B cell (primary cell): ENCODE results near the gene SSC5D. TPM values are rescaled to one million over a fixed set of nuclear protein-coding genes. Genes with fewer than 3 reads are reported as not detected.

Experiments used
- ATAC-seq: fragments of 200-7000 bp; cut with Tn5 transposase; one replicate; pipeline ENCODE4 v1.10.0; 2021; ENCODE audit warnings: low read depth, mild to moderate bottlenecking, moderate number of reproducible peaks, moderate library complexity
- CTCF ChIA-PET: fragments of 350-600 bp; sonication (Branson Sonifier 250); formaldehyde crosslinking; loops from one replicate; lab custom pipeline; 2021; ENCODE audit warnings: antibody characterized with exemption, inconsistent platforms; lab: Charles Lee
- POLR2A ChIA-PET: fragments of 350-600 bp; sonication (Branson Sonifier 250); formaldehyde crosslinking; loops from one replicate; lab custom pipeline; 2021; ENCODE audit warnings: antibody characterized with exemption; lab: Charles Lee
- DNase-seq: peaks from one replicate; pipeline ENCODE4 v3.0.0; 2013
- H2AFZ ChIP-seq: 2 replicates; pipeline ENCODE4 v1.6.1; 2012; ENCODE audit warnings: mild to moderate bottlenecking, low read depth, low read length; ENCODE audit not compliant: insufficient read depth, poor library complexity, severe bottlenecking
- H3K27ac ChIP-seq, 2 donors: 1 replicate in 1 of 2; 2 replicates in 1 of 2; pipeline ENCODE4 v1.5.1; 2012 to 2013; ENCODE audit warnings: low read length in 2 of 2, mild to moderate bottlenecking in 2 of 2, moderate library complexity in 1 of 2
- H3K27me3 ChIP-seq, 4 experiments: fragments of 200-600 bp in 1 of 4; sonication (generic) in 1 of 4; replicated peaks in 1 of 4; 1 replicate in 2 of 4; 2 replicates in 2 of 4; pipeline versions ENCODE4 v1.6.1 to v1.7.0; 2013 to 2016; ENCODE audit warnings: low read length in 3 of 4, mild to moderate bottlenecking in 2 of 4, mixed read lengths in 1 of 4, moderate library complexity in 1 of 4; ENCODE audit not compliant: insufficient read depth in 4 of 4, control insufficient read depth in 3 of 4; ENCODE audit errors: control extremely low read depth in 1 of 4
- H3K36me3 ChIP-seq, 2 experiments: replicated peaks in 1 of 2; 1 replicate in 1 of 2; 2 replicates in 1 of 2; pipeline versions ENCODE4 v1.6.1 to v1.7.1; 2013; ENCODE audit warnings: low read length in 1 of 2; ENCODE audit not compliant: insufficient read depth in 2 of 2, control insufficient read depth in 1 of 2; ENCODE audit errors: control extremely low read depth in 1 of 2, extremely low read depth in 1 of 2
- H3K4me1 ChIP-seq, 2 donors: fragments of 200-600 bp in 1 of 2; sonication (generic) in 1 of 2; 1 replicate in 1 of 2; 2 replicates in 1 of 2; pipeline versions ENCODE4 v1.5.1 to v1.6.1; 2013 to 2017; ENCODE audit warnings: low read length in 2 of 2; ENCODE audit not compliant: control insufficient read depth in 2 of 2, insufficient read depth in 2 of 2
- H3K4me2 ChIP-seq: replicated peaks from 2 replicates; pipeline ENCODE3; 2012; ENCODE audit warnings: mild to moderate bottlenecking, low read depth, low read length; ENCODE audit not compliant: poor library complexity, severe bottlenecking
- H3K4me3 ChIP-seq, 5 experiments: fragments of 200-600 bp in 1 of 5; sonication (generic) in 1 of 5; 1 replicate in 3 of 5; 2 replicates in 2 of 5; pipeline versions ENCODE4 v1.5.1 to v1.7.0; 2011 to 2016; ENCODE audit warnings: low read length in 4 of 5, mild to moderate bottlenecking in 4 of 5, low read depth in 2 of 5, control low read depth in 1 of 5, moderate library complexity in 1 of 5; ENCODE audit not compliant: insufficient read depth in 1 of 5; ENCODE audit errors: control extremely low read depth in 1 of 5, extremely low read depth in 1 of 5
- H3K79me2 ChIP-seq: fragments of 200-600 bp; sonication (generic); one replicate; pipeline ENCODE4 v1.6.0; 2016; ENCODE audit warnings: low read length; ENCODE audit not compliant: control insufficient read depth, insufficient read depth
- H3K9ac ChIP-seq: fragments of 200-600 bp; sonication (generic); 2 replicates; pipeline ENCODE4 v1.6.1; 2017; ENCODE audit warnings: mild to moderate bottlenecking, low read length, moderate library complexity
- H3K9me3 ChIP-seq, 3 donors: one replicate each; pipeline versions ENCODE4 v1.6.1 to v1.7.1; 2013; ENCODE audit warnings: low read length in 2 of 3; ENCODE audit not compliant: control insufficient read depth in 2 of 3, insufficient read depth in 1 of 3; ENCODE audit errors: control extremely low read depth in 1 of 3
- H4K20me1 ChIP-seq: 2 replicates; pipeline ENCODE4 v1.6.0; 2012; ENCODE audit warnings: mild to moderate bottlenecking, low read length; ENCODE audit not compliant: insufficient read depth, control insufficient read depth, poor library complexity, severe bottlenecking
- H3K27ac Mint-ChIP-seq: one replicate; pipeline ENCODE4 v1.8.0; 2021; ENCODE audit warnings: mixed read lengths
- H3K27me3 Mint-ChIP-seq: one replicate; pipeline ENCODE4 v1.8.0; 2021; ENCODE audit warnings: mixed read lengths
- H3K4me1 Mint-ChIP-seq: one replicate; pipeline ENCODE4 v1.8.0; 2021; ENCODE audit warnings: mixed read lengths
- H3K4me3 Mint-ChIP-seq: one replicate; pipeline ENCODE4 v1.8.0; 2021; ENCODE audit warnings: mixed read lengths
- H3K9me3 Mint-ChIP-seq: one replicate; pipeline ENCODE4 v1.8.0; 2022; ENCODE audit warnings: mixed read lengths; ENCODE audit not compliant: insufficient read depth
- EZH2 ChIP-seq: IDR thresholded peaks from 2 replicates; pipeline ENCODE4 v1.6.1; 2012; ENCODE audit warnings: borderline replicate concordance, low read depth, mild to moderate bottlenecking, moderate library complexity, low read length; ENCODE audit not compliant: insufficient read depth, poor library complexity, severe bottlenecking
- WGBS: methylation state at CpG from one replicate; pipeline ENCODE4 v1.1.5; 2013; ENCODE audit warnings: missing lambda C conversion rate; ENCODE audit not compliant: insufficient coverage; 5-methylcytosine and 5-hydroxymethylcytosine counted together
- intact Hi-C: fragments of 100-400 bp; cut with micrococcal nuclease; formaldehyde crosslinking; loops from one replicate; pipeline ENCODE4 v1.10.0; 2022
- polyA plus RNA-seq: library from polyadenylated mRNA; depleted of rRNA; stranded (reverse); fragments of >200 nt; gene quantifications from 2 replicates; pipeline ENCODE4 v1.2.3, GENCODE V29; 2012
- total RNA-seq, 2 donors: library from RNA; stranded (reverse); fragments of 120-200 nt in 1 of 2; gene quantifications; 1 replicate in 1 of 2; 2 replicates in 1 of 2; pipeline versions ENCODE4 v1.2.3 to v1.2.4, GENCODE V29; 2013 to 2022
- TF ChIP-seq, protein P1 (sequence below): fragments of 200-600 bp; IDR thresholded peaks from one replicate; pipeline ENCODE4 v1.8.0; 2022; ENCODE audit warnings: antibody characterized with exemption, mild to moderate bottlenecking

SSC5D gene
- total and polyA plus RNA-seq, 2 donors (not counting 1 experiment from before 2014, with no cell fraction given), result 0.22 to 0.44 TPM

DNA sequence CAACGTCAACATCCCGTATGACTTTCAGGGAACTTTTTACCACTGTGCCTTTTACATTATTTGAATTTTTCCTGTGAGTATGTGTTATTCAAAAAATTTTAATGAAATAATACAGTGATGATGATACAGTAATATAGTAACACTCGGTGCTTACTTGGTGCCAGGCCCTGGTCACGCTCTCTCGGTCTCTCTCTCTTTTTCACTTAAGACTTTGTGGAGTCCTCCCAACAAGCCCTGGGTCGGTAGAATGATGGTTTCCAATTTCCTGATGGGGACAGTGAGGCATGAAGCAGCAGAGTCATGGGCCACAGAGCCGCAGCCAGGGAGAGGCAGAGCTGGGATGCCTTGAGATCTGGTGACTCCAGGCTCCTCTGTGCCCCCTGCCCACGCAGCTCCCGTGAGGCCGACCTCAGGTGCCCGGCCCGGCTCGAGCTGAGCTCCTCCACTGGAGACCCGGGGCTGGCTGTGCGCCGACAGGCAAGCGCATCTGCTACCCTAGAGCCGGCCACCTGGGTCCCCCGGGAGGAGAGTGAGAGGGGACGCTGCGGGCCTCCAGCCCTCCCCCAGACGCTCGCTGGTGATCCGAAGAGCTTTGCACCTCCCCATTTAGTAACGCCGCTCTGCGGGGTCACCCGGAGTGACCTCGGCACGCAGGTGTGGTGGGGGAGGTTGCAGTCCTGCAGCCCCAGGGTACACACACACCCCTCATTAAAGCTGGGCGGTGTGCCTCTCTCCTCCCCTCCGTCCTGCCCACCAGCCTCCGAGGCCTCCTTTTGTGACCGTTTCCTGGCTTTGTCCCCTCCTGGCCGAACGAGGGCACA, 61.5 kb downstream of the SSC5D start:
- ATAC-seq (no peak), DNase-seq (no peak)
- H3K36me3 ChIP-seq, result no peaks in the 10 kb centered on the region
- Mint-ChIP-seq H3K4me3 (no peak overlapping the region), H3K27ac (no peak overlapping the region), H3K9me3 (no peaks in the 10 kb centered on the region), H3K4me1 (peaks cover 2% of the 10 kb centered on the region), H3K27me3 (peaks cover 48% of the 10 kb centered on the region)
- TF ChIP-seq, protein P1, sequence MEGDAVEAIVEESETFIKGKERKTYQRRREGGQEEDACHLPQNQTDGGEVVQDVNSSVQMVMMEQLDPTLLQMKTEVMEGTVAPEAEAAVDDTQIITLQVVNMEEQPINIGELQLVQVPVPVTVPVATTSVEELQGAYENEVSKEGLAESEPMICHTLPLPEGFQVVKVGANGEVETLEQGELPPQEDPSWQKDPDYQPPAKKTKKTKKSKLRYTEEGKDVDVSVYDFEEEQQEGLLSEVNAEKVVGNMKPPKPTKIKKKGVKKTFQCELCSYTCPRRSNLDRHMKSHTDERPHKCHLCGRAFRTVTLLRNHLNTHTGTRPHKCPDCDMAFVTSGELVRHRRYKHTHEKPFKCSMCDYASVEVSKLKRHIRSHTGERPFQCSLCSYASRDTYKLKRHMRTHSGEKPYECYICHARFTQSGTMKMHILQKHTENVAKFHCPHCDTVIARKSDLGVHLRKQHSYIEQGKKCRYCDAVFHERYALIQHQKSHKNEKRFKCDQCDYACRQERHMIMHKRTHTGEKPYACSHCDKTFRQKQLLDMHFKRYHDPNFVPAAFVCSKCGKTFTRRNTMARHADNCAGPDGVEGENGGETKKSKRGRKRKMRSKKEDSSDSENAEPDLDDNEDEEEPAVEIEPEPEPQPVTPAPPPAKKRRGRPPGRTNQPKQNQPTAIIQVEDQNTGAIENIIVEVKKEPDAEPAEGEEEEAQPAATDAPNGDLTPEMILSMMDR, result no peak
- no peak for TF ChIP-seq EZH2
- no peaks in the 10 kb centered on the region for H3K4me1 ChIP-seq
- H4K20me1 ChIP-seq, result no peaks in the 10 kb centered on the region
- no peak overlapping the region for H3K9ac ChIP-seq
- CTCF ChIA-PET, result no interaction called here
- WGBS, result 39% methylated on average over 16 of the region's 36 CpGs
- no peak overlapping the region for H3K27ac ChIP-seq
- H3K9me3 ChIP-seq, result no peaks in the 10 kb centered on the region
- H3K27me3 ChIP-seq, result peaks cover 0 to 18% (median 4%) of the 10 kb centered on the region in 4 experiments
- POLR2A ChIA-PET, result no interaction called here
- H3K4me2 ChIP-seq, result no peak overlapping the region
- intact Hi-C loops, result no loop called here
- no peak overlapping the region for H3K4me3 ChIP-seq
- no peaks in the 10 kb centered on the region for H3K79me2 ChIP-seq
- no peak overlapping the region for H2AFZ ChIP-seq

DNA sequence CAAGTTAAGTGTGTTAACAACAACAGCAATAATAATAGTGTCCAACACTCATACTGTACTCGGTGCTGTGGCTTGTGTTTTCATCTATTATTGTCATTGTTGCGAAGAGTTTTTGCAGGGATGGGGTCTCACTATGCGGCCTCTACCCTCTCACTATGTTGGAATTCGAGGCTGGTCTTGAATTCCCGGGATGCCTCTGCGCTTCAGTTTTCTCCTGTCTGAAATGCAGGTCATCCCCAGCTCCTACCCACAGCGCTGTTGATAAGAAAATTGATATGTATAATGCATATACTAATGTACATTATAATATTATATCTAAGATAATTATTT, 62.0 kb downstream of the SSC5D start:
- Histone ChIP-seq H2AFZ (no peak overlapping the region), H3K9ac (no peak overlapping the region), H3K79me2 (no peaks in the 10 kb centered on the region), H3K27ac (no peak overlapping the region), H3K36me3 (no peaks in the 10 kb centered on the region), H4K20me1 (no peaks in the 10 kb centered on the region), H3K4me2 (no peak overlapping the region), H3K9me3 (no peaks in the 10 kb centered on the region), H3K4me1 (no peaks in the 10 kb centered on the region), H3K27me3 (peaks cover 0 to 14% (median 4%) of the 10 kb centered on the region in 4 experiments), H3K4me3 (no peak overlapping the region)
- Mint-ChIP-seq H3K4me3 (no peak overlapping the region), H3K4me1 (peaks cover 2% of the 10 kb centered on the region), H3K27me3 (peaks cover 48% of the 10 kb centered on the region), H3K9me3 (no peaks in the 10 kb centered on the region), H3K27ac (no peak overlapping the region)
- WGBS, result 100% methylated on average over 2 of the region's 7 CpGs
- intact Hi-C loops, result no loop called here
- ChIA-PET CTCF (no interaction called here), POLR2A (no interaction called here)
- TF ChIP-seq, protein P1, result no peak
- no peak for TF ChIP-seq EZH2
- no peak for DNase-seq
- ATAC-seq, result no peak
